ENCODE results near the gene PDS5A.
"Not testable (repeated sequence)": the region's sequence is repeated elsewhere in the genome, so short reads cannot be mapped to it uniquely, and the experiment has no call there.

Gene PDS5A

DNA sequence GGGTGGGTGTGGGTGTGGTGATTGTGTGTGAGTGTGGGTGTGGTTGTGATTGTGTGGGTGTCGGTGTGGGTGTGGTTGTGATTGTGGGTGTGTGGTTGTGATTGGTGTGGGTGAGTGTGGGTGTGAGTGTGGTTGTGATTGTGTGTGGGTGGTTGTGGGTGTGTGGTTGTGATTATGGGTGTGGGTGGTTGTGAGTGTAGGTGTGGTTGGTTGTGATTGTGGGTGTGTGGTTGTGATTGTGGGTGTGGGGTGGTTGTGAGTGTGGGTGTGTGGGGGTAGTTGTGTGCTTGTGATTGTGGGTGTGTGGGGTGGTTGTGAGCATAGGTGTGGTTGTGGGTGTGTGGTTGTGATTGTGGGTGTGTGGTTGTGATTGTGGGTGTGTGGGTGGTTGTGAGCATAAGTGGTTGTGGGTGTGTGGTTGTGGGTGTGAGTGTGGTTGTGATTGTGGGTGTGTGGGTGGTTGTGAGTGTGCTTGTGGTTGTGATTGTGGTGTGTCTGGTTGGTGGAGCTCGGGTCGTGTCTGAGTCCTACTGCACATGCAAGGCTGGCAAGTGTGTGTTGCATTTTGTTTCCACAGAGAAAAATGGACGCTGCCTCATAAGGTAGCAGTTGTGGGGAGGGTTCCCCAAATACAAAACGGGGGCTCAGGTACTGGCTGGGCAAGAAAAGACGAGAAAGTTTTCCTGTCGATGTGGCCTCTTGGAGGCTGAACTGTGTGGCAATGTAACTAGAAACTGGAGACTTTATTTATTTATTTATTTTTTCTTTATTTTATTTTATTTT is 163.1 kb downstream of the PDS5A start:
- TF ChIP-seq, protein P1, sequence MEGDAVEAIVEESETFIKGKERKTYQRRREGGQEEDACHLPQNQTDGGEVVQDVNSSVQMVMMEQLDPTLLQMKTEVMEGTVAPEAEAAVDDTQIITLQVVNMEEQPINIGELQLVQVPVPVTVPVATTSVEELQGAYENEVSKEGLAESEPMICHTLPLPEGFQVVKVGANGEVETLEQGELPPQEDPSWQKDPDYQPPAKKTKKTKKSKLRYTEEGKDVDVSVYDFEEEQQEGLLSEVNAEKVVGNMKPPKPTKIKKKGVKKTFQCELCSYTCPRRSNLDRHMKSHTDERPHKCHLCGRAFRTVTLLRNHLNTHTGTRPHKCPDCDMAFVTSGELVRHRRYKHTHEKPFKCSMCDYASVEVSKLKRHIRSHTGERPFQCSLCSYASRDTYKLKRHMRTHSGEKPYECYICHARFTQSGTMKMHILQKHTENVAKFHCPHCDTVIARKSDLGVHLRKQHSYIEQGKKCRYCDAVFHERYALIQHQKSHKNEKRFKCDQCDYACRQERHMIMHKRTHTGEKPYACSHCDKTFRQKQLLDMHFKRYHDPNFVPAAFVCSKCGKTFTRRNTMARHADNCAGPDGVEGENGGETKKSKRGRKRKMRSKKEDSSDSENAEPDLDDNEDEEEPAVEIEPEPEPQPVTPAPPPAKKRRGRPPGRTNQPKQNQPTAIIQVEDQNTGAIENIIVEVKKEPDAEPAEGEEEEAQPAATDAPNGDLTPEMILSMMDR (IDR thresholded peaks at IDR 0.05; ENCODE audit: borderline replicate concordance, insufficient read depth, low read depth, low read length): no peak
- H3K4me3 ChIP-seq (ENCODE audit: low read depth, low read length): no peak overlapping the region

DNA sequence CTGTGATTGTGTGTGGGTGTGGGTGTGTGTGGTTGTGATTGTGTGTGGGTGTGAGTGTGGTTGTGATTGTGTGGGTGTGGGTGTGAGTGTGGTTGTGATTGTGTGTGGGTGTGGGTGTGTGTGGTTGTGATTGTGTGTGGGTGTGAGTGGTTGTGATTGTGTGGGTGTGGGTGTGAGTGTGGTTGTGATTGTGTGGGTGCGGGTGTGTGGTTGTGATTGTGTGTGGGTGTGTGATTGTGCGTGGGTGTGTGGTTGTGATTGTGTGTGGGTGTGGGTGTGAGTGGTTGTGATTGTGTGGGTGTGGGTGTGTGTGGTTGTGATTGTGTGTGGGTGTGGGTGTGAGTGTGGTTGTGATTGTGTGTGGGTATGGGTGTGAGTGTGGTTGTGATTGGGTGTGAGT is 163.9 kb downstream of the PDS5A start:
- H3K4me3 ChIP-seq (ENCODE audit: low read depth, low read length): not testable (repeated sequence)

DNA sequence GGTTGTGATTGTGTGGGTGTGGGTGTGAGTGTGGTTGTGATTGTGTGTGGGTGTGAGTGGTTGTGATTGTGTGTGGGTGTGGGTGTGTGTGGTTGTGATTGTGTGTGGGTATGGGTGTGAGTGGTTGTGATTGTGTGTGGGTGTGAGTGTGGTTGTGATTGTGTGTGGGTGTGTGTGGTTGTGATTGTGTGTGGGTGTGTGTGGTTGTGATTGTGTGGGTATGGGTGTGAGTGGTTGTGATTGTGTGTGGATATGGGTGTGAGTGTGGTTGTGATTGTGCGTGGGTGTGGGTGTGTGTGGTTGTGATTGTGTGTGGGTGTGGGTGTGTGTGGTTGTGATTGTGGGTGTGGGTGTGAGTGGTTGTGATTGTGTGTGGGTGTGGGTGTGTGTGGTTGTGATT is 164.7 kb downstream of the PDS5A start:
- not testable (repeated sequence) for H3K4me3 ChIP-seq (ENCODE audit: low read depth, low read length)

DNA sequence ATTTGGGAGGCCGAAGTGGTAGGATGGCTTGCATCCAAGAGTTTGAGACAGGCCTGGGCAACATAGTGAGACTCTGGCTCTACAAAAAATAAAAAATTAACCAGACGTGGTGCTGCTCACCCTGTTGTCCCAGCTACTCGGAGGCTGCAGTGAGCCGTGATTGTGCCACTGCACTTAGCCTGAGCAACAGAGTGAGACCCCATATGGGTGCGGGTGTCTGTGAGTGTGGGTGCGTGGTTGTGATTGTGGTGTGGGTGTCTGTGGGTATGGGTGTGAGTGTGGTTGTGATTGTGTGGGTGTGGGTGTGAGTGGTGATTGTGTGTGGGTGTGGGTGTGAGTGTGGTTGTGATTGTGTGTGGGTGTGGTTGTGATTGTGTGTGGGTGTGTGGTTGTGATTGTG is 165.2 kb downstream of the PDS5A start:
- TF ChIP-seq, protein P1 (IDR thresholded peaks at IDR 0.05; ENCODE audit: borderline replicate concordance, insufficient read depth, low read depth, low read length): no peak
- H3K4me3 ChIP-seq (ENCODE audit: low read depth, low read length): no peak overlapping the region

DNA sequence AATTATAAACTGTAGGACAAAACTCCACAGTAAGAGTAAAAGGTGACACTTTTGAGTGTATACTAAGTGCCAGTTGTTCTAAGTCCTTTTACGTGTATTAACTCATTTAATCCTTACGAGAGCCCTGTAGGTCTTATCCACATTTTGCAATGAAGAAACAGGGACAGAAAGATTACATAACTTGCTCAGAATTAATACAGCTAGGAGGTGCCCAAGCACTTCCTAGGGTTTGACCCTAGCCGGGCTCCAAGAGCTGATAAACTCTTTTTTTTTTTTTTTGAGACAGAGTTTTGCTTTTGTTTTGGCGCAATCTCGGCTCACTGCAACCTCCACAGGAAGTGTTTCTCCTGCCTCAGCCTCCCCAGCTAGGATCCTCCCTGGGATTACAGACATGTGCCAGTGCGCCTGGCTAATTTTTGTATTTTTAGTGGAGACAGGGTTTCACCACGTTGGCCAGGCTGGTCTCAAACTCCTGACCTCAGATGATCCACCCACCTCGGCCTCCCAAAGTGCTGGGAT is 169.4 kb downstream of the PDS5A start:
- TF ChIP-seq, protein P1 (IDR thresholded peaks at IDR 0.05; ENCODE audit: borderline replicate concordance, insufficient read depth, low read depth, low read length): no peak
- no peak overlapping the region for H3K4me3 ChIP-seq (ENCODE audit: low read depth, low read length)

DNA sequence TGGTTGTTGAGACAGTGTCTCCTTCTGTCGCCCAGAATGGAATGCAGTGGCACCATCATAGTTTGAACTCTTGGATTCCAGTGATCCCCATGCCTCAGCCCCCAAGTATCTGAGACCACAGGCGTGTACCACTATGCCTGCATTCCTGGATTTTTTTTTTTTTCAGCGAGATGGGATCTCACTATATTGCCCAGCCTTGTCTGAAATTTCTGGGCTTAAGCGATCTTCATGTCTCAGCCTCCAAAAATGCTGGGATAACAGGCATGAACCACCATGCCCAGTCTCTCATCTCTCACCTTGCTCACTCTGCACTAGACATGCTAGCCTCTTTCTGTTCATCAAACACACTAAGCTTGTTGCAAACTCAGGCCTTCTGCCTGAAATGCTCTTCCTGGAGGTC is 175.7 kb downstream of the PDS5A start:
- TF ChIP-seq, protein P1 (IDR thresholded peaks at IDR 0.05; ENCODE audit: borderline replicate concordance, insufficient read depth, low read depth, low read length): no peak

DNA sequence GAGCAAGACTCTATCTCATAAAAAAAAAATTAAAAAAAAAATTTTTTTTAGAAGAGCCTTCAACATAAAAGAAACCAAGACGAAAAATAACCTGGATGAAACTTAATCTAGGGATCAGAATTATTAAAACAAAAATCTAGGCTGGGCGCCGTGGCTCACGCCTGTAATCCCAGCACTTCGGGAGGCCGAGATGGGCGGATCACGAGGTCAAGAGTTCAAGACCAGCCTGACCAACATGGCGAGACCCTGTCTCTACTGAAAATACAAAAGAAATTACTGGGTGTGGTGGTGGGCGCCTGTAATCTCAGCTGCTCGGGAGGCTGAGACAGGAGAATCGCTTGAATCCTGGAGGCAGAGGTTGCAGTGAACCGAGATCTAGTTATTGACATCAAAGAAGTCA is 184.7 kb downstream of the PDS5A start:
- H3K4me3 ChIP-seq (ENCODE audit: low read depth, low read length): not testable (repeated sequence)

More for the DNA sequence above, 175.7 kb downstream of the PDS5A start:
- H3K4me3 ChIP-seq (ENCODE audit: low read depth, low read length): no peak overlapping the region

DNA sequence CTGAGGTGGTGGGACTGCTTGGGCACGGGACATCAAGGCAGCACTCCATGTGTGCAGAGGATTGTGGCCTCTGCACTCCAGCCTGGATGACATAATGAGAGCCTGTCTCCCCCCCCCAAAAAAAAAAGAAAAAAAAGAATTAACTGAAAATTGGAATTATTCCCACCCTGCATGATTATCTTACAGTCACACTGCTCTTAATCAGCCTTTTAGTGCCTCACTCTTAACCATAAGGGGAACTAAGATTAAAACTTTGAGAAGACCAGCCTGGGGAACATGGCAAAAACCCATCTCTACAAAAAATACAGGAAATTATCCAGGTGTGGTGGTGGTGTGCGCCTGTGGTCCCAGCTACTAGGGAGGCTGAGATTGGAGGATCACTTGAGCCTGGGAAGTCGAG is 185.2 kb downstream of the PDS5A start:
- TF ChIP-seq, protein P1 (IDR thresholded peaks at IDR 0.05; ENCODE audit: borderline replicate concordance, insufficient read depth, low read depth, low read length): no peak
- no peak overlapping the region for H3K4me3 ChIP-seq (ENCODE audit: low read depth, low read length)

DNA sequence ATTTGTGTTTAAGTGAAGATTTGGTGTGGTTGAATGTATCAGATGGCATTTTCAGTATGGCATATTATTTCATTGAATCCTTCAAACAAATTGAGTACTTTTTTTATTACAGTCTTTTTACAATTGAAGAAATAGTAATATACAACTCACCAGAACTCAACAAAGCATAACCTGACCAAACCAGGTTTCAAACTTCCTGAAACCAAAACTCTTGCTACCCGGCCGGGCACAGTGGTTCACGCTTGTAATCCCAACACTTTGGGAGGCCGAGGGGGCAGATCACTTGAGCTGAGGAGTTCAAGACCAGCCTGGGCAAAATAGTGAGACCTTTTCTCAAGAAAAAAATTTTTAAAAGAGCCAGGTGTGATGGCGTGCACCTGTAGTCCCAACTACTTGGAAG is 185.6 kb downstream of the PDS5A start:
- TF ChIP-seq, protein P1 (IDR thresholded peaks at IDR 0.05; ENCODE audit: borderline replicate concordance, insufficient read depth, low read depth, low read length): no peak
- H3K4me3 ChIP-seq (ENCODE audit: low read depth, low read length): no peak overlapping the region
